Measurements from ENCODE around the gene SYNPR. TPM values are rescaled to one million over a fixed set of nuclear protein-coding genes. Genes with fewer than 3 reads are reported as not detected.

The SYNPR gene
- total RNA-seq, 1 donor, result not detected

GRCh38 chr3:63582943-63583500 is 304.9 kb downstream of the SYNPR start:
- Histone ChIP-seq H2AFZ (ENCODE audit: low read length) (no peak overlapping the region), H3K27ac (ENCODE audit: low read depth, low read length) (no peak overlapping the region), H3K79me2 (ENCODE audit: insufficient read depth, low read length) (no peaks in the 10 kb centered on the region), H3K4me3 (ENCODE audit: insufficient read depth, low read length) (no peak overlapping the region), H3K27me3 (ENCODE audit: insufficient read depth, low read length) (no peaks in the 10 kb centered on the region), H3K36me3 (ENCODE audit: insufficient read depth, low read length) (no peaks in the 10 kb centered on the region), H3K4me1 (ENCODE audit: insufficient read depth, low read length) (no peaks in the 10 kb centered on the region), H3K4me2 (ENCODE audit: insufficient read depth, low read length) (no peak overlapping the region), H3K9me3 (ENCODE audit: low read depth, low read length) (no peaks in the 10 kb centered on the region), H4K20me1 (ENCODE audit: insufficient read depth, low read length) (no peaks in the 10 kb centered on the region)
- TF ChIP-seq CTCF (IDR thresholded peaks at IDR 0.05; ENCODE audit: extremely low read depth, low read depth, low read length), result no peak
- DNase-seq (ENCODE audit: insufficient read length, low spot score, missing footprints), result no peak

GRCh38 chr3:63584681-63585080 is 306.6 kb downstream of the SYNPR start:
- H3K36me3 ChIP-seq (ENCODE audit: insufficient read depth, low read length), result no peaks in the 10 kb centered on the region
- H3K4me2 ChIP-seq (ENCODE audit: insufficient read depth, low read length), result no peak overlapping the region

GRCh38 chr3:63585927-63586326 is 307.8 kb downstream of the SYNPR start:
- Histone ChIP-seq H2AFZ (ENCODE audit: low read length) (no peak overlapping the region), H3K4me1 (ENCODE audit: insufficient read depth, low read length) (no peaks in the 10 kb centered on the region), H3K27me3 (ENCODE audit: insufficient read depth, low read length) (no peaks in the 10 kb centered on the region), H3K79me2 (ENCODE audit: insufficient read depth, low read length) (no peaks in the 10 kb centered on the region), H3K9me3 (ENCODE audit: low read depth, low read length) (peaks cover 5% of the 10 kb centered on the region), H3K4me2 (ENCODE audit: insufficient read depth, low read length) (no peak overlapping the region), H3K27ac (ENCODE audit: low read depth, low read length) (no peak overlapping the region), H3K36me3 (ENCODE audit: insufficient read depth, low read length) (no peaks in the 10 kb centered on the region), H4K20me1 (ENCODE audit: insufficient read depth, low read length) (no peaks in the 10 kb centered on the region), H3K4me3 (ENCODE audit: insufficient read depth, low read length) (no peak overlapping the region)
- no peak for DNase-seq (ENCODE audit: insufficient read length, low spot score, missing footprints)
- no peak for TF ChIP-seq CTCF (IDR thresholded peaks at IDR 0.05; ENCODE audit: extremely low read depth, low read depth, low read length)

More at GRCh38 chr3:63584681-63585080, 306.6 kb downstream of the SYNPR start:
- Histone ChIP-seq H3K9me3 (ENCODE audit: low read depth, low read length) (peaks cover 5% of the 10 kb centered on the region), H3K79me2 (ENCODE audit: insufficient read depth, low read length) (no peaks in the 10 kb centered on the region), H3K27ac (ENCODE audit: low read depth, low read length) (no peak overlapping the region), H4K20me1 (ENCODE audit: insufficient read depth, low read length) (no peaks in the 10 kb centered on the region), H3K27me3 (ENCODE audit: insufficient read depth, low read length) (no peaks in the 10 kb centered on the region), H2AFZ (ENCODE audit: low read length) (no peak overlapping the region), H3K4me1 (ENCODE audit: insufficient read depth, low read length) (no peaks in the 10 kb centered on the region), H3K4me3 (ENCODE audit: insufficient read depth, low read length) (no peak overlapping the region)
- TF ChIP-seq CTCF (IDR thresholded peaks at IDR 0.05; ENCODE audit: extremely low read depth, low read depth, low read length), result no peak
- DNase-seq (ENCODE audit: insufficient read length, low spot score, missing footprints), result no peak

- Histone ChIP-seq H3K27ac (ENCODE audit: low read depth, low read length) (no peak overlapping the region), H4K20me1 (ENCODE audit: insufficient read depth, low read length) (no peaks in the 10 kb centered on the region), H2AFZ (ENCODE audit: low read length) (no peak overlapping the region), H3K79me2 (ENCODE audit: insufficient read depth, low read length) (no peaks in the 10 kb centered on the region), H3K4me1 (ENCODE audit: insufficient read depth, low read length) (no peaks in the 10 kb centered on the region), H3K4me3 (ENCODE audit: insufficient read depth, low read length) (no peak overlapping the region), H3K36me3 (ENCODE audit: insufficient read depth, low read length) (no peaks in the 10 kb centered on the region), H3K27me3 (ENCODE audit: insufficient read depth, low read length) (no peaks in the 10 kb centered on the region), H3K4me2 (ENCODE audit: insufficient read depth, low read length) (no peak overlapping the region), H3K9me3 (ENCODE audit: low read depth, low read length) (peaks cover 5% of the 10 kb centered on the region)
- DNase-seq (ENCODE audit: insufficient read length, low spot score, missing footprints), result no peak
- no peak for TF ChIP-seq CTCF (IDR thresholded peaks at IDR 0.05; ENCODE audit: extremely low read depth, low read depth, low read length)
Observed at GRCh38 chr3:63588895-63589294, 310.8 kb downstream of the SYNPR start.
